GM10266 (cell line): Measurements from ENCODE around the gene ZFTA.

Experiments
- DNase-seq: peaks from one replicate; pipeline ENCODE4 v3.0.0; 2012; ENCODE audit errors: extremely low spot score
- CTCF ChIP-seq: IDR thresholded peaks from 2 replicates; pipeline ENCODE4 v1.5.1; 2012; ENCODE audit warnings: mild to moderate bottlenecking, low read depth; ENCODE audit not compliant: control insufficient read depth, insufficient read depth; ENCODE audit errors: missing control alignments

The ZFTA gene

GRCh38 chr11:63761931-63762653, 6.5 kb downstream of the ZFTA start:
- no peak for DNase-seq
- TF ChIP-seq CTCF, result no peak

GRCh38 chr11:63761188-63761587, 7.4 kb downstream of the ZFTA start:
- no peak for TF ChIP-seq CTCF
- DNase-seq, result no peak

GRCh38 chr11:63760487-63761079, 8.0 kb downstream of the ZFTA start:
- TF ChIP-seq CTCF, result no peak
- DNase-seq, result no peak

- no peak for DNase-seq
- TF ChIP-seq CTCF, result no peak
Measured at GRCh38 chr11:63756919-63757761, 11.4 kb downstream of the ZFTA start.

- no peak for DNase-seq
- no peak for TF ChIP-seq CTCF
Measured at GRCh38 chr11:63749624-63750023, 19.0 kb downstream of the ZFTA start.

GRCh38 chr11:63747011-63747410, 21.6 kb downstream of the ZFTA start:
- no peak for DNase-seq
- TF ChIP-seq CTCF, result no peak
